Measurements from ENCODE around the gene CSNK1E. TPM values are rescaled to one million over a fixed set of nuclear protein-coding genes. Genes with fewer than 3 reads are reported as not detected.

CSNK1E gene
- total RNA-seq, 1 experiment from 2014 or later = 196 TPM

- Histone ChIP-seq H3K27me3 (replicated peaks; ENCODE audit: insufficient read depth, low read depth, low read length, poor library complexity) (no peaks in the 10 kb centered on the region), H3K4me3 (ENCODE audit: low read depth, low read length, poor library complexity, severe bottlenecking) (no peak overlapping the region), H3K9me3 (ENCODE audit: low read depth, low read length, poor library complexity, severe bottlenecking) (no peaks in the 10 kb centered on the region), H3K27ac (ENCODE audit: low read depth, low read length, poor library complexity, severe bottlenecking) (no peak overlapping the region), H3K4me1 (ENCODE audit: insufficient read depth, low read length, poor library complexity, severe bottlenecking) (peaks cover 6% of the 10 kb centered on the region), H3K36me3 (ENCODE audit: insufficient read depth, low read length, poor library complexity, severe bottlenecking) (peaks cover 94% of the 10 kb centered on the region)
- intact Hi-C loops (cut with micrococcal nuclease; ENCODE audit: unreplicated experiment) = loop anchor here (5.0 kb wide), 1 partner anchor 53 kb away; no protein-coding TSS in a partner anchor
- no peak for DNase-seq (ENCODE audit: low spot score)
- no peak for TF ChIP-seq CTCF (conservative IDR thresholded peaks at IDR 0.05; ENCODE audit: low read depth, low read length)
- no peak for TF ChIP-seq EZH2 (IDR thresholded peaks at IDR 0.05; ENCODE audit: borderline replicate concordance, low read depth, low read length, poor library complexity, severe bottlenecking)
- CTCF ChIA-PET = no interaction called here
- POLR2A ChIA-PET (ENCODE audit: low non-redundant PET) = no interaction called here
- BruUV-seq (replicated peaks) = no TSS peak
Observed at GRCh38 chr22:38299770-38300102, 17.5 kb downstream of the CSNK1E start.

DNA sequence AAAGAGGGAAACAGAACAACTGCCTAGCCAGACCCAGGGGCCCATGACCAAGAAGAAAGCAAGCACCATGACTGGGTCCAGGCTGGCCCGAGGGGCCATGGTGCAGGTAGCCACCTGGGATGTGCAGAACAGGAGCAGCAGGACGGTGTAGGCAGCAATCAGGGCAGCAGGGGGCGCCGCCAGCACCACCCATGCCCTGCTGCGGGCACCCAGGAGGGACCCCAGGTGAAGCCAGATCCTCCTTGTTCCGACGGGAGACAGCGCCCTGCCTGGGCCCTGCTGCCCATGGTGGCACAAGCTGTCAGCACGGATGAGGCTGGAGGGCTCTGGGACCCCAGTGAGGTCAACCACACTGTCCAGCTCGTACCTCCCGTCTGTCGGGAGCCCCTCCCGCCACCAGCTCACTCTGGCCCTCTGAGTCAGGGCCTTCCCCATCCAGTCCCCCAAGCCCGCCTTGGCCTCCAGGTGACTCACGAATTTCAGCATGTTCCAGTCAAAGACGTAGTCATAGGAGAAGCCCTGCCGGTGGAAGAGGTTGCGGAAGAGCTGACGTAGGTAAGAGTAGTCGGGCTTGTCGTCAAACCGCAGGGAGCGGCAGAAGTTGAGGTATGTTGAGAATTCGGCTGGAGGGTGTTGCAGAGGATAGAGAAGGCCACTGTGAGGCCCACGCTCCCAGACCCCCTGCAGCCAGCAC, 18.8 kb downstream of the CSNK1E start:
- no TSS peak for BruUV-seq (replicated peaks)
- Histone ChIP-seq H3K4me1 (ENCODE audit: insufficient read depth, low read length, poor library complexity, severe bottlenecking) (no peaks in the 10 kb centered on the region), H3K36me3 (ENCODE audit: insufficient read depth, low read length, poor library complexity, severe bottlenecking) (peaks cover 99% of the 10 kb centered on the region), H3K27ac (ENCODE audit: low read depth, low read length, poor library complexity, severe bottlenecking) (no peak overlapping the region), H3K4me3 (ENCODE audit: low read depth, low read length, poor library complexity, severe bottlenecking) (no peak overlapping the region), H3K9me3 (ENCODE audit: low read depth, low read length, poor library complexity, severe bottlenecking) (no peaks in the 10 kb centered on the region), H3K27me3 (replicated peaks; ENCODE audit: insufficient read depth, low read depth, low read length, poor library complexity) (no peaks in the 10 kb centered on the region)
- ChIA-PET CTCF (no interaction called here), POLR2A (ENCODE audit: low non-redundant PET) (no interaction called here)
- TF ChIP-seq CTCF (conservative IDR thresholded peaks at IDR 0.05; ENCODE audit: low read depth, low read length) (peak; percentile 66), EZH2 (IDR thresholded peaks at IDR 0.05; ENCODE audit: borderline replicate concordance, low read depth, low read length, poor library complexity, severe bottlenecking) (no peak)
- no peak for DNase-seq (ENCODE audit: low spot score)
- intact Hi-C loops (cut with micrococcal nuclease; ENCODE audit: unreplicated experiment) = loop anchor here (5.0 kb wide), 1 partner anchor 54 kb away; no protein-coding TSS in a partner anchor

DNA sequence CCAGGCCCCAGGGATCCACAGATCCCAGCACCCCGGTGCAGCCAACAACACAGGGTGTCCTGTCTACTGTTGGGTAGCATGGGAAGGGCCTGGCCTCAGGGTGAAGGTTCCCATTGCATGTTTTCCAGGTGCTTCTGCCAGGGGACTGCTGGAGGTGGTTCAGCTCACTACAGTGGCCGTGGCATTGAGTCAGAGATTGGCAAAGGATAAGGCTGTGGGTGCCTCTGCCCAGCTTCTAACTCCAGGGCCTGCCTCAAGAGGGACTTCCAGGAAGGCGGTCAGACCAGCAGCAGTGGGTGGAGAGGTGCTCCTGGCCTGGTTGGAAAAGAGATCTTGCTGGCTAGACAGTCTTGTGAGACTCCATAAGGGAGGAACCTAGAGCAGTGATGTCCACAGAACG, 20.9 kb downstream of the CSNK1E start:
- Histone ChIP-seq H3K27ac (ENCODE audit: low read depth, low read length, poor library complexity, severe bottlenecking) (no peak overlapping the region), H3K4me3 (ENCODE audit: low read depth, low read length, poor library complexity, severe bottlenecking) (no peak overlapping the region), H3K27me3 (replicated peaks; ENCODE audit: insufficient read depth, low read depth, low read length, poor library complexity) (no peaks in the 10 kb centered on the region), H3K36me3 (ENCODE audit: insufficient read depth, low read length, poor library complexity, severe bottlenecking) (peaks cover 89% of the 10 kb centered on the region), H3K4me1 (ENCODE audit: insufficient read depth, low read length, poor library complexity, severe bottlenecking) (no peaks in the 10 kb centered on the region), H3K9me3 (ENCODE audit: low read depth, low read length, poor library complexity, severe bottlenecking) (no peaks in the 10 kb centered on the region)
- ChIA-PET POLR2A (ENCODE audit: low non-redundant PET) (no interaction called here), CTCF (no interaction called here)
- no peak for DNase-seq (ENCODE audit: low spot score)
- intact Hi-C loops (cut with micrococcal nuclease; ENCODE audit: unreplicated experiment) = loop anchor here (5.0 kb wide), 1 partner anchor 56 kb away; no protein-coding TSS in a partner anchor
- TSS peak; percentile 5 for BruUV-seq (replicated peaks)
- TF ChIP-seq CTCF (conservative IDR thresholded peaks at IDR 0.05; ENCODE audit: low read depth, low read length) = no peak
- no peak for TF ChIP-seq EZH2 (IDR thresholded peaks at IDR 0.05; ENCODE audit: borderline replicate concordance, low read depth, low read length, poor library complexity, severe bottlenecking)
